Measurements from ENCODE around the gene GLOD4.

DNA sequence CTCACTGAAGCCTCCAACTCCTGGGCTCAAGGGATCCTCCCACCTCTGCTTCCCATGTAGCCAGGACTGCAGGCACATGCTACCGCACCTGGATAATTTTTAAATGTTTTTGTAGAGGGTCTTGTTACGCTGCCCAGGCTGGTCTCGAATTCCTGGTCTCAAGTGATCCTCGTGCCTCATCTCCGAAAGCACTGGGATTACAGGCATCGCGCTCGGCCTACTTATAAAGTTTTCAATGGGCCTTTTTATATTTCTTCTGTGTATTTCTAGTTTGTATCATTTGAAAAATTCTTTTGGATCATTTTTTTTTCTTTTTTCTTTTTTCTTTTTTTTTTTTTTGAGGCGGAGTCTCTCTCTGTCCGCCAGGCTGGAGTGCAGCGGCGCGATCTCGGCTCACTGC is 57.0 kb downstream of the GLOD4 start:
- no peak for TF ChIP-seq CTCF (IDR thresholded peaks at IDR 0.05; ENCODE audit: insufficient read depth, low read depth, low read length)
- TF ChIP-seq EZH2 (IDR thresholded peaks at IDR 0.05; ENCODE audit: insufficient read depth, low read length), result no peak
